A673 (cell line): ENCODE measurements around the gene LRP11. TPM values are rescaled to one million over a fixed set of nuclear protein-coding genes. Genes with fewer than 3 reads are reported as not detected.

ENCODE experiments used
- BruUV-seq: library from RNA; stranded (reverse); fragments of 400-500 nt; replicated peaks from 2 replicates; lab custom pipeline; 2021; lab: Mats Ljungman, UMichigan
- CTCF ChIA-PET: fragments of 300-600 bp; sonication (Branson Sonifier 250); formaldehyde crosslinking; loops from one replicate; lab custom pipeline; 2022; ENCODE audit warnings: antibody characterized with exemption; lab: Charles Lee
- POLR2A ChIA-PET: fragments of 300-600 bp; sonication (Branson Sonifier 250); formaldehyde crosslinking; loops from one replicate; lab custom pipeline; 2022; ENCODE audit warnings: antibody characterized with exemption; ENCODE audit not compliant: low non-redundant PET; lab: Charles Lee
- DNase-seq: peaks from one replicate; pipeline ENCODE4 v3.0.0-alpha.2; 2015; ENCODE audit warnings: low spot score
- H3K27ac ChIP-seq: fragments of 200-600 bp; sonication (generic); 2 replicates; pipeline ENCODE4 v1.5.1; 2016; ENCODE audit warnings: mixed run types, low read depth, mild to moderate bottlenecking, mixed read lengths, antibody characterized with exemption, low read length; ENCODE audit not compliant: poor library complexity, severe bottlenecking
- H3K27me3 ChIP-seq: fragments of 200-600 bp; sonication (generic); replicated peaks from 2 replicates; pipeline ENCODE4 v1.6.1; 2017; ENCODE audit warnings: mixed run types, low read depth, mild to moderate bottlenecking, mixed read lengths, antibody characterized with exemption, low read length; ENCODE audit not compliant: insufficient read depth, poor library complexity
- H3K36me3 ChIP-seq: fragments of 200-600 bp; sonication (generic); 2 replicates; pipeline ENCODE4 v1.6.1; 2016; ENCODE audit warnings: mixed run types, mild to moderate bottlenecking, mixed read lengths, antibody characterized with exemption, low read length; ENCODE audit not compliant: insufficient read depth, poor library complexity, severe bottlenecking
- H3K4me1 ChIP-seq: fragments of 200-600 bp; sonication (generic); 2 replicates; pipeline ENCODE4 v1.6.1; 2017; ENCODE audit warnings: mixed run types, mild to moderate bottlenecking, mixed read lengths, antibody characterized with exemption, low read length; ENCODE audit not compliant: insufficient read depth, poor library complexity, severe bottlenecking
- H3K4me3 ChIP-seq: fragments of 200-600 bp; sonication (generic); 2 replicates; pipeline ENCODE4 v1.5.1; 2016; ENCODE audit warnings: low read depth, mixed run types, mild to moderate bottlenecking, mixed read lengths, low read length; ENCODE audit not compliant: poor library complexity, severe bottlenecking
- H3K9me3 ChIP-seq: fragments of 200-600 bp; sonication (generic); 2 replicates; pipeline ENCODE4 v1.6.1; 2016; ENCODE audit warnings: mixed run types, low read depth, mild to moderate bottlenecking, mixed read lengths, antibody characterized with exemption, low read length; ENCODE audit not compliant: poor library complexity, severe bottlenecking
- EZH2 ChIP-seq: fragments of 200-600 bp; sonication (generic); IDR thresholded peaks from 2 replicates; pipeline ENCODE4 v1.6.1; 2017; ENCODE audit warnings: borderline replicate concordance, low read depth, mild to moderate bottlenecking, mixed read lengths, antibody characterized with exemption, low read length; ENCODE audit not compliant: poor library complexity, severe bottlenecking
- intact Hi-C: fragments of 100-400 bp; cut with micrococcal nuclease; formaldehyde crosslinking; loops from one replicate; pipeline ENCODE4 v1.10.0; 2022; ENCODE audit not compliant: unreplicated experiment
- total RNA-seq: library from RNA; stranded (reverse); gene quantifications from 2 replicates; pipeline ENCODE4 v1.2.3, GENCODE V29; 2021
- TF ChIP-seq, protein P1 (sequence below): fragments of 300-800, 200-600 bp; sonication (generic); conservative IDR thresholded peaks from 2 replicates; pipeline ENCODE4 v1.5.1; 2017; ENCODE audit warnings: low read depth, mild to moderate bottlenecking, antibody characterized with exemption, low read length, moderate library complexity, mixed read lengths

Gene LRP11
- total RNA-seq, 1 experiment from 2014 or later: 56.1 TPM

GRCh38 chr6:149905371-149905910 lies 41.3 kb upstream of the LRP11 start:
- DNase-seq: no peak
- BruUV-seq: no TSS peak
- POLR2A ChIA-PET: no interaction called here

GRCh38 chr6:149904661-149905370 lies 40.7 kb upstream of the LRP11 start:
- no peak for TF ChIP-seq EZH2
- TF ChIP-seq, protein P1, sequence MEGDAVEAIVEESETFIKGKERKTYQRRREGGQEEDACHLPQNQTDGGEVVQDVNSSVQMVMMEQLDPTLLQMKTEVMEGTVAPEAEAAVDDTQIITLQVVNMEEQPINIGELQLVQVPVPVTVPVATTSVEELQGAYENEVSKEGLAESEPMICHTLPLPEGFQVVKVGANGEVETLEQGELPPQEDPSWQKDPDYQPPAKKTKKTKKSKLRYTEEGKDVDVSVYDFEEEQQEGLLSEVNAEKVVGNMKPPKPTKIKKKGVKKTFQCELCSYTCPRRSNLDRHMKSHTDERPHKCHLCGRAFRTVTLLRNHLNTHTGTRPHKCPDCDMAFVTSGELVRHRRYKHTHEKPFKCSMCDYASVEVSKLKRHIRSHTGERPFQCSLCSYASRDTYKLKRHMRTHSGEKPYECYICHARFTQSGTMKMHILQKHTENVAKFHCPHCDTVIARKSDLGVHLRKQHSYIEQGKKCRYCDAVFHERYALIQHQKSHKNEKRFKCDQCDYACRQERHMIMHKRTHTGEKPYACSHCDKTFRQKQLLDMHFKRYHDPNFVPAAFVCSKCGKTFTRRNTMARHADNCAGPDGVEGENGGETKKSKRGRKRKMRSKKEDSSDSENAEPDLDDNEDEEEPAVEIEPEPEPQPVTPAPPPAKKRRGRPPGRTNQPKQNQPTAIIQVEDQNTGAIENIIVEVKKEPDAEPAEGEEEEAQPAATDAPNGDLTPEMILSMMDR: no peak
- Histone ChIP-seq H3K27me3 (no peaks in the 10 kb centered on the region), H3K27ac (no peak overlapping the region), H3K36me3 (no peaks in the 10 kb centered on the region), H3K4me3 (no peak overlapping the region), H3K4me1 (no peaks in the 10 kb centered on the region), H3K9me3 (no peaks in the 10 kb centered on the region)
- CTCF ChIA-PET: no interaction called here
- intact Hi-C loops: no loop called here
- DNase-seq: no peak
- POLR2A ChIA-PET: no interaction called here
- no TSS peak for BruUV-seq

More at GRCh38 chr6:149905371-149905910, 41.3 kb upstream of the LRP11 start:
- no peaks in the 10 kb centered on the region for H3K4me1 ChIP-seq
- H3K27ac ChIP-seq: no peak overlapping the region
- no peak overlapping the region for H3K4me3 ChIP-seq
- no peaks in the 10 kb centered on the region for H3K36me3 ChIP-seq
- no peaks in the 10 kb centered on the region for H3K27me3 ChIP-seq
- CTCF ChIA-PET: no interaction called here
- no peak for TF ChIP-seq EZH2
- TF ChIP-seq, protein P1: no peak
- intact Hi-C loops: no loop called here
- no peaks in the 10 kb centered on the region for H3K9me3 ChIP-seq

DNA sequence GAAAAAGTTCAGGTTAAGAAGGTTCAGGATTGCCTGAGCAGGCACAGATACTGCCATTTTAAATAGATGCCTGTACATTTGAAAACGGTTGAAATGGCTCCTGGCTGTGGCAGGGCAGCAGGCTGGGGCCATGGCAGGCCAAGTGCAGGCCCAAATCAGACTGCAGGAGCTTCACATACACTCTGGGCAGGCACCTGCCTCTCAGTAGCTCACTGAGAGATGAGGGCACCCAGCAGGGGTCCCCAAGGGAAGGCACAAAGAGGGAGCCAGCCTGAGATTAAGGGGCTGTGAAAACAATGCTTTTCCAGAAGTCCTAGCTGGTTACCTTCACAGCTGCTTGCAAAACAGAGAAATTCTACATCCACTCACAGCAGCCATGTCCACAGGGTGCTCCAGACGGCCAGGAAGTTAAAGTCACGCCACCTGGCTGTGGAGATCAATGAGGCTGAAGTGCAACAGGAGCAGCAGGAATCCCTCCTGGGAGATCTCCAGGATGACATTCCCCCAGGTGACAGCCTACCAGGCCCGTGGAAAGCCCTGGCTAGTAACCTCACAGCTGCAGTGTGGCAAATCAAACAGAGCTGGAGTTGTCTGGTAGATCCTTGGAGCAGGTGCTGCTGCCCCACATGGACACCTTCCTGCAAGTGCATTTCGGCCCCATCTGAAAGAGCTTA lies 39.9 kb upstream of the LRP11 start:
- intact Hi-C loops: no loop called here
- BruUV-seq: no TSS peak
- TF ChIP-seq, protein P1: no peak
- no peak for TF ChIP-seq EZH2

More for the DNA sequence above, 39.9 kb upstream of the LRP11 start:
- POLR2A ChIA-PET: no interaction called here
- Histone ChIP-seq H3K9me3 (no peaks in the 10 kb centered on the region), H3K27me3 (no peaks in the 10 kb centered on the region), H3K36me3 (no peaks in the 10 kb centered on the region), H3K4me1 (no peaks in the 10 kb centered on the region), H3K4me3 (no peak overlapping the region), H3K27ac (no peak overlapping the region)
- DNase-seq: no peak
- CTCF ChIA-PET: no interaction called here
